ENCODE data around the gene PCOLCE2. TPM values are rescaled to one million over a fixed set of nuclear protein-coding genes. Genes with fewer than 3 reads are reported as not detected.
"Not testable (repeated sequence)": the region's sequence is repeated elsewhere in the genome, so short reads cannot be mapped to it uniquely, and the experiment has no call there.

PCOLCE2 gene
- total and polyA plus RNA-seq, 8 donors = 1.3 to 21.2 (median 2.9) TPM

GRCh38 chr3:142881445-142882224 lies 7.2 kb downstream of the PCOLCE2 start:
- Histone ChIP-seq H3K36me3 (no peaks in the 10 kb centered on the region), H3K9me3 (no peaks in the 10 kb centered on the region), H3K27ac (no peak overlapping the region), H3K4me1 (peaks cover 0 to 13% of the 10 kb centered on the region in 2 donors), H3K4me3 (no peak overlapping the region), H3K27me3 (no peaks in the 10 kb centered on the region)
- no peak for DNase-seq
- no peak for ATAC-seq
- no peak for TF ChIP-seq CTCF (IDR thresholded peaks at IDR 0.05)
- intact Hi-C loops (cut with DNase I) = no loop called here

DNA sequence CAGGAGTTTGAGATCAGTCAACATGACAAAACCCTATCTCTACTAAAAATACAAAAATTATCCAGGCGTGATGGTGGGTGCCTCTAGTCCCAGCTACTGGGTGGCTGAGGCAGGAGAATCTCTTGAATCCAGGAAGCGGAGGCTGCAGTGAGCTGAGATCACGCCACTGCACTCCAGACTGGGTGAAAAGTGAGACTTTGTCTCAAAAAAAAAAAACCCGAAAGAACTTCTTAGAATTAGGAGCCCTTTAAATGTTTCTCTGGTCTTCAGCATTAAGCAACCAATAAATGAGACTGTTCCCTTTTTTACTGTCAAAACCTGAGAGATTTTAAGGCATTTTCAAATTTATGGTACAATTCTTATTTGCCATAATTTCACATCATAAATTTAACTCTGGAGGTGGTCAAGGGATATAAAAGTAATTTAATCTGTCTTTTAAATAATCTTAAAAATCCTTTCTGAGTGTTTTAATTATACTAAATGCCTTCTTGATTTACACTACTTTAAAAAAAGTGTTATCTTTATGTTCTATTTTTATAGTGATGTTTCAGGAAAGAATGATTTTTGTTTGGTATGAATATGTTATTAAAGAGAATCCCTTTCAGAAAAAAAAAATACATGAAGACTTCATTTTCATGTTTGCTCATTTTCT lies 10.1 kb downstream of the PCOLCE2 start:
- Histone ChIP-seq H3K27ac (no peak overlapping the region), H3K4me1 (no peaks in the 10 kb centered on the region), H3K27me3 (no peaks in the 10 kb centered on the region), H3K36me3 (no peaks in the 10 kb centered on the region), H3K9me3 (no peaks in the 10 kb centered on the region), H3K4me3 (no peak overlapping the region)
- TF ChIP-seq CTCF (IDR thresholded peaks at IDR 0.05) = no peak
- intact Hi-C loops (cut with DNase I) = no loop called here
- ATAC-seq = no peak
- DNase-seq = no peak

DNA sequence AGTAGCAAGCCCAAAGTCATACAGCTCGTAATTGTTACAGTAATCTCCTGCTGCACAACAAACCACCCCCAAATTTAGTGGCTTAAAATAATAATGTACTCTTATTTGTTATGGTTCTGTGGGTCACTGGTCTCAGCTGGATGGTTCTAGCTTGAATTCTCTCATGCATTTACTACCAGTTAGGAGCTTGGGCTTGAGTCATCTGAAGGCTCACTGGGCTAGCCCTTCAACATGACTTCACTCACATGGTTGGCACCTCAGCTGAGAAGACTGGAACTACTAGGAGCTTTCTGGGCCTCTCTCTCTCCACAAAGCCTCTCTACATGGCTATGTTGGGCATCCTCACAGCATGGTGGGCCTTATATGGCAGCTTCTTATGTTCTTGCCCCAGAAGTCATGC lies 12.5 kb downstream of the PCOLCE2 start:
- ATAC-seq (no peak), DNase-seq (no peak)
- H3K27me3 ChIP-seq = no peaks in the 10 kb centered on the region
- H3K4me1 ChIP-seq = no peaks in the 10 kb centered on the region
- no peak overlapping the region for H3K4me3 ChIP-seq
- intact Hi-C loops (cut with DNase I) = no loop called here
- H3K36me3 ChIP-seq = no peaks in the 10 kb centered on the region
- no peak for TF ChIP-seq CTCF (IDR thresholded peaks at IDR 0.05)
- no peak overlapping the region for H3K27ac ChIP-seq
- H3K9me3 ChIP-seq = no peaks in the 10 kb centered on the region

DNA sequence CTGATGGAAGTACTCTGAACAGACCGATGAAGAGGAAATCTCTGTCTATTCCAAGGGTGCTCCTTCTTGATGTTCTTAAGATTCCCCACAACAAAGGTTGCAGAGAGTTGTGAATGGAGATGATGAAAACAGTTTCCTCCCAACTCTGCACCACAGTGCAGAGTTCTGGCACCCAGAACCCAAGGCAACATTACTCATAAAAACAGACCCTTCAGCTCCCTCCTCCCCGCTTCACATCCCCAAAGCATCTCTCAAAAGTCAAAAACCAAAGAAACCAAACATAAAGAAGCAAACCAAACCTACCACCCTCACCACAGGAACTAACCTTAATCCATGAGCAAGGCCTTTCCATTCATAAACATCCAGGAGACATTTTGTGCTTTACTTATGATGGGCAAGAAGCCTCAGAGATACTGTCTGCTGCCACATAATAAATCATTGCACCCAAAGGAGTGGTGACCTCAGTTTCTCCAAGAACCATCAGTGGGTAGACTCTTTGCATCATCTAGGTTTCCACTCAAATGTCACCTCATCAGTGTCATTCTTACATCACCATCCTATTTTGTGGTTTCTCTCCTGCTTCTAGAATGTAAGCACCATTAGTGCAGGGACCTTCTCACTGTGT lies 13.2 kb downstream of the PCOLCE2 start:
- intact Hi-C loops (cut with DNase I) = no loop called here
- ATAC-seq (no peak), DNase-seq (no peak)
- Histone ChIP-seq H3K9me3 (no peaks in the 10 kb centered on the region), H3K4me3 (no peak overlapping the region), H3K27ac (no peak overlapping the region), H3K36me3 (no peaks in the 10 kb centered on the region), H3K27me3 (no peaks in the 10 kb centered on the region), H3K4me1 (no peaks in the 10 kb centered on the region)
- TF ChIP-seq CTCF (IDR thresholded peaks at IDR 0.05) = no peak

- Histone ChIP-seq H3K4me1 (no peaks in the 10 kb centered on the region), H3K4me3 (no peak overlapping the region), H3K9me3 (no peaks in the 10 kb centered on the region), H3K27ac (no peak overlapping the region), H3K36me3 (no peaks in the 10 kb centered on the region), H3K27me3 (no peaks in the 10 kb centered on the region)
- no peak for TF ChIP-seq CTCF (IDR thresholded peaks at IDR 0.05)
- DNase-seq = no peak
- intact Hi-C loops (cut with DNase I) = no loop called here
- no peak for ATAC-seq
These were observed 13.8 kb downstream of the PCOLCE2 start for GRCh38 chr3:142875099-142875498.

DNA sequence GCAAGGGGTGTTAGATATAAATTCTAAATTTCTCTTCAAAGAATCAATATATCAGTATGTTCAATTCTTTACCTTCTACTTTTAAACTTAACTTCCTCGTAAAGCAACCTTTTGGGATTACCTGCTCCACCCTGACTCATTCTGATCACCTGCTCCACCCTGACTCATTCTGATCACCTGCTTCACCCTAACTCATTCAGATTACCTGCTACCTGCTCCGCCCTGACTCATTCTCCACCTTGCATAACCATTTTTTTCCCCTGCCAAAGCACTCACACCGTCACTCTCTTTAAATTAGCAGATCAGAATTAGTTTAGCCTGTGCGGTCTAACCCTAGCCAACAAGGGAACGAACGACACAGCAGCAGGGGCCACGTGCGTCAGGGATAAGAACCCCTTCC lies 20.5 kb downstream of the PCOLCE2 start:
- H3K4me1 ChIP-seq; H3K27me3 ChIP-seq; intact Hi-C loops (cut with DNase I); H3K36me3 ChIP-seq; H3K4me3 ChIP-seq; ATAC-seq; DNase-seq; H3K27ac ChIP-seq; H3K9me3 ChIP-seq: not testable (repeated sequence)

Data from left lung (tissue), 10 donors.